Ovary (tissue), 3 donors: ENCODE measurements around the gene ALOX12.

Source experiments
- POLR2A ChIP-seq: fragments of 450-650 bp; IDR thresholded peaks from one replicate; pipeline ENCODE4 v1.6.1; 2017; ENCODE audit warnings: antibody characterized with exemption, mild to moderate bottlenecking, moderate library complexity
- TF ChIP-seq, protein P1 (sequence below), 3 donors: fragments of 450-650 bp in 2 of 3; fragments of 200-600 bp in 1 of 3; IDR thresholded peaks; one replicate each; pipeline versions ENCODE4 v1.5.1 to v1.8.0; 2016 to 2022; ENCODE audit warnings: antibody characterized with exemption in 3 of 3, mild to moderate bottlenecking in 1 of 3
- donor health status: DM: no; HTN: no; CAD: no.

- TF ChIP-seq, protein P1, sequence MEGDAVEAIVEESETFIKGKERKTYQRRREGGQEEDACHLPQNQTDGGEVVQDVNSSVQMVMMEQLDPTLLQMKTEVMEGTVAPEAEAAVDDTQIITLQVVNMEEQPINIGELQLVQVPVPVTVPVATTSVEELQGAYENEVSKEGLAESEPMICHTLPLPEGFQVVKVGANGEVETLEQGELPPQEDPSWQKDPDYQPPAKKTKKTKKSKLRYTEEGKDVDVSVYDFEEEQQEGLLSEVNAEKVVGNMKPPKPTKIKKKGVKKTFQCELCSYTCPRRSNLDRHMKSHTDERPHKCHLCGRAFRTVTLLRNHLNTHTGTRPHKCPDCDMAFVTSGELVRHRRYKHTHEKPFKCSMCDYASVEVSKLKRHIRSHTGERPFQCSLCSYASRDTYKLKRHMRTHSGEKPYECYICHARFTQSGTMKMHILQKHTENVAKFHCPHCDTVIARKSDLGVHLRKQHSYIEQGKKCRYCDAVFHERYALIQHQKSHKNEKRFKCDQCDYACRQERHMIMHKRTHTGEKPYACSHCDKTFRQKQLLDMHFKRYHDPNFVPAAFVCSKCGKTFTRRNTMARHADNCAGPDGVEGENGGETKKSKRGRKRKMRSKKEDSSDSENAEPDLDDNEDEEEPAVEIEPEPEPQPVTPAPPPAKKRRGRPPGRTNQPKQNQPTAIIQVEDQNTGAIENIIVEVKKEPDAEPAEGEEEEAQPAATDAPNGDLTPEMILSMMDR (IDR thresholded peaks at IDR 0.05): no peak
- no peak for TF ChIP-seq POLR2A
Measured at GRCh38 chr17:7001318-7001961, 5.6 kb downstream of the ALOX12 start.
